IPS-20b (cell line): ENCODE measurements around the gene SLC22A25.
"Not testable (repeated sequence)": the region's sequence is repeated elsewhere in the genome, so short reads cannot be mapped to it uniquely, and the experiment has no call there.

Experiments
- H3K27ac ChIP-seq: one replicate; pipeline ENCODE4 v1.5.1; 2013; ENCODE audit warnings: low read length
- H3K27me3 ChIP-seq: 2 replicates; pipeline ENCODE4 v1.6.1; 2013; ENCODE audit warnings: mild to moderate bottlenecking, low read length, inconsistent platforms; ENCODE audit not compliant: insufficient read depth
- H3K36me3 ChIP-seq: 2 replicates; pipeline ENCODE4 v1.6.1; 2013; ENCODE audit warnings: low read depth, mild to moderate bottlenecking, inconsistent platforms, low read length, moderate library complexity; ENCODE audit not compliant: insufficient read depth
- H3K4me1 ChIP-seq: 2 replicates; pipeline ENCODE4 v1.6.1; 2013; ENCODE audit warnings: mild to moderate bottlenecking, control low read depth, inconsistent platforms, low read length, moderate library complexity; ENCODE audit not compliant: insufficient read depth
- H3K4me3 ChIP-seq: 2 replicates; pipeline ENCODE4 v1.5.1; 2013; ENCODE audit warnings: mild to moderate bottlenecking, low read length, inconsistent platforms
- H3K9ac ChIP-seq: 2 replicates; pipeline ENCODE4 v1.6.1; 2013; ENCODE audit warnings: low read depth, mild to moderate bottlenecking, inconsistent platforms, low read length, moderate library complexity
- H3K9me3 ChIP-seq: 2 replicates; pipeline ENCODE4 v1.6.1; 2013; ENCODE audit warnings: mild to moderate bottlenecking, low read depth, low read length, inconsistent platforms; ENCODE audit not compliant: insufficient read depth

The SLC22A25 gene

GRCh38 chr11:63247237-63248002, 4.0 kb upstream of the SLC22A25 start:
- not testable (repeated sequence) for H3K27me3 ChIP-seq, H3K4me1 ChIP-seq, H3K9ac ChIP-seq, H3K9me3 ChIP-seq, H3K4me3 ChIP-seq, H3K36me3 ChIP-seq, H3K27ac ChIP-seq

- no peaks in the 10 kb centered on the region for H3K36me3 ChIP-seq
- H3K27ac ChIP-seq: no peak overlapping the region
- 0 out of 2 replicates have a peak, but pooled peaks cover 4% of the 10 kb centered on the region for H3K27me3 ChIP-seq
- H3K4me1 ChIP-seq: no peaks in the 10 kb centered on the region
- H3K4me3 ChIP-seq: no peak overlapping the region
- H3K9me3 ChIP-seq: no peaks in the 10 kb centered on the region
- H3K9ac ChIP-seq: no peak overlapping the region
Observed at GRCh38 chr11:63246045-63246444, 2.6 kb upstream of the SLC22A25 start.

- Histone ChIP-seq H3K4me3 (no peak overlapping the region), H3K9ac (no peak overlapping the region), H3K27ac (no peak overlapping the region), H3K27me3 (0 out of 2 replicates have a peak, but pooled peaks cover 4% of the 10 kb centered on the region), H3K36me3 (no peaks in the 10 kb centered on the region), H3K9me3 (no peaks in the 10 kb centered on the region), H3K4me1 (no peaks in the 10 kb centered on the region)
Observed at GRCh38 chr11:63244862-63245261, 1.5 kb upstream of the SLC22A25 start.

GRCh38 chr11:63242089-63242781, 1.2 kb downstream of the SLC22A25 start:
- Histone ChIP-seq H3K27me3 (0 out of 2 replicates have a peak, but pooled peaks cover 4% of the 10 kb centered on the region), H3K36me3 (no peaks in the 10 kb centered on the region), H3K9me3 (peaks cover 15% of the 10 kb centered on the region), H3K4me3 (no peak overlapping the region), H3K27ac (no peak overlapping the region), H3K4me1 (no peaks in the 10 kb centered on the region), H3K9ac (no peak overlapping the region)

- H3K27me3 ChIP-seq: 0 out of 2 replicates have a peak, but pooled peaks cover 4% of the 10 kb centered on the region
Observed at GRCh38 chr11:63240791-63241379, 2.5 kb downstream of the SLC22A25 start.

GRCh38 chr11:63240098-63240497, 3.3 kb downstream of the SLC22A25 start:
- Histone ChIP-seq H3K9ac (no peak overlapping the region), H3K36me3 (no peaks in the 10 kb centered on the region), H3K27ac (no peak overlapping the region), H3K27me3 (0 out of 2 replicates have a peak, but pooled peaks cover 4% of the 10 kb centered on the region), H3K4me3 (no peak overlapping the region), H3K4me1 (no peaks in the 10 kb centered on the region), H3K9me3 (peaks cover 33% of the 10 kb centered on the region)

More at GRCh38 chr11:63240791-63241379, 2.5 kb downstream of the SLC22A25 start:
- Histone ChIP-seq H3K9ac (no peak overlapping the region), H3K4me1 (no peaks in the 10 kb centered on the region), H3K4me3 (no peak overlapping the region), H3K36me3 (no peaks in the 10 kb centered on the region), H3K9me3 (peaks cover 25% of the 10 kb centered on the region), H3K27ac (no peak overlapping the region)

- H3K9ac ChIP-seq: no peak overlapping the region
- H3K27ac ChIP-seq: no peak overlapping the region
Observed at GRCh38 chr11:63239254-63239653, 4.1 kb downstream of the SLC22A25 start.

GRCh38 chr11:63237413-63237812, 6.0 kb downstream of the SLC22A25 start:
- peaks cover 33% of the 10 kb centered on the region for H3K9me3 ChIP-seq

More at GRCh38 chr11:63239254-63239653, 4.1 kb downstream of the SLC22A25 start:
- H3K4me1 ChIP-seq: no peaks in the 10 kb centered on the region
- H3K36me3 ChIP-seq: no peaks in the 10 kb centered on the region
- H3K4me3 ChIP-seq: no peak overlapping the region
- H3K9me3 ChIP-seq: peaks cover 33% of the 10 kb centered on the region
- 0 out of 2 replicates have a peak, but pooled peaks cover 4% of the 10 kb centered on the region for H3K27me3 ChIP-seq

GRCh38 chr11:63235471-63236461, 7.6 kb downstream of the SLC22A25 start:
- H3K9ac ChIP-seq, H3K27me3 ChIP-seq, H3K36me3 ChIP-seq, H3K4me1 ChIP-seq, H3K4me3 ChIP-seq, H3K27ac ChIP-seq: not testable (repeated sequence)
- peaks cover 33% of the 10 kb centered on the region for H3K9me3 ChIP-seq

More at GRCh38 chr11:63237413-63237812, 6.0 kb downstream of the SLC22A25 start:
- Histone ChIP-seq H3K4me3 (no peak overlapping the region), H3K27me3 (no peaks in the 10 kb centered on the region), H3K9ac (no peak overlapping the region), H3K27ac (no peak overlapping the region), H3K36me3 (no peaks in the 10 kb centered on the region), H3K4me1 (no peaks in the 10 kb centered on the region)

- H3K9me3 ChIP-seq: no peaks in the 10 kb centered on the region
- no peaks in the 10 kb centered on the region for H3K27me3 ChIP-seq
- H3K36me3 ChIP-seq: no peaks in the 10 kb centered on the region
- H3K27ac ChIP-seq: no peak overlapping the region
- H3K9ac ChIP-seq: no peak overlapping the region
- no peak overlapping the region for H3K4me3 ChIP-seq
- H3K4me1 ChIP-seq: no peaks in the 10 kb centered on the region
Observed at GRCh38 chr11:63229815-63230214, 13.6 kb downstream of the SLC22A25 start.
